H1 (cell line): ENCODE measurements around the gene NR4A2. TPM values are rescaled to one million over a fixed set of nuclear protein-coding genes. Genes with fewer than 3 reads are reported as not detected.

Experiments
- CTCF ChIA-PET: fragments of 300-600 bp; sonication (Branson Sonifier 250); formaldehyde crosslinking; loops from one replicate; lab custom pipeline; 2021; ENCODE audit not compliant: partially characterized antibody; lab: Charles Lee
- POLR2A ChIA-PET: fragments of 300-600 bp; sonication (Branson Sonifier 250); formaldehyde crosslinking; loops from one replicate; lab custom pipeline; 2021; ENCODE audit warnings: inconsistent platforms; ENCODE audit not compliant: partially characterized antibody; lab: Charles Lee
- DNase-seq, 2 experiments: peaks; one replicate each; pipeline versions ENCODE4 v3.0.0 to v3.0.0-alpha.2; 2010 to 2022; ENCODE audit warnings: low spot score in 2 of 2, low read depth in 1 of 2, mixed read lengths in 1 of 2
- FAIRE-seq: peaks from 2 replicates; lab custom pipeline; 2011; peaks lifted over from hg19 to GRCh38; lab: Jason Lieb, UNC
- H2AFZ ChIP-seq: 2 replicates; pipeline ENCODE4 v1.8.1; 2012; ENCODE audit warnings: low read length, inconsistent platforms
- H2AK5ac ChIP-seq: 2 replicates; pipeline ENCODE4 v1.6.1; 2013; ENCODE audit warnings: low read depth, low read length
- H2BK120ac ChIP-seq: replicated peaks from 2 replicates; pipeline ENCODE3; 2013; ENCODE audit warnings: low read depth, low read length, inconsistent platforms
- H2BK12ac ChIP-seq: 2 replicates; pipeline ENCODE4 v1.6.1; 2013; ENCODE audit warnings: low read depth, low read length
- H2BK15ac ChIP-seq: 2 replicates; pipeline ENCODE4 v1.6.1; 2013; ENCODE audit warnings: low read length
- H2BK20ac ChIP-seq: 2 replicates; pipeline ENCODE4 v1.6.1; 2013; ENCODE audit warnings: low read length
- H2BK5ac ChIP-seq: 2 replicates; pipeline ENCODE4 v1.6.1; 2013; ENCODE audit warnings: low read depth, low read length
- H3K14ac ChIP-seq: 2 replicates; pipeline ENCODE4 v1.6.1; 2013; ENCODE audit warnings: inconsistent platforms; ENCODE audit not compliant: insufficient read length
- H3K18ac ChIP-seq: 2 replicates; pipeline ENCODE4 v1.6.1; 2013; ENCODE audit warnings: low read length; ENCODE audit errors: extremely low read depth
- H3K23ac ChIP-seq: 2 replicates; pipeline ENCODE4 v1.6.1; 2013; ENCODE audit warnings: inconsistent platforms; ENCODE audit not compliant: insufficient read length
- H3K23me2 ChIP-seq: 2 replicates; pipeline ENCODE4 v1.6.1; 2013; ENCODE audit warnings: low read depth, low read length
- H3K27ac ChIP-seq: 2 replicates; pipeline ENCODE4 v1.6.1; 2011; ENCODE audit warnings: low read depth, low read length, inconsistent platforms
- H3K27me3 ChIP-seq, 4 experiments: replicated peaks in 1 of 4; 1 replicate in 1 of 4; 2 replicates in 3 of 4; pipeline versions ENCODE4 v1.6.1 to v1.8.1; 2011 to 2013; ENCODE audit warnings: low read length in 3 of 4, mild to moderate bottlenecking in 3 of 4, inconsistent platforms in 2 of 4, mixed read lengths in 2 of 4, moderate library complexity in 1 of 4; ENCODE audit not compliant: control insufficient read depth in 3 of 4, insufficient read depth in 3 of 4; ENCODE audit errors: extremely low read depth in 1 of 4
- H3K36me3 ChIP-seq, 4 experiments: 2 replicates each; pipeline versions ENCODE4 v1.6.1 to v1.8.1; 2011 to 2013; ENCODE audit warnings: mild to moderate bottlenecking in 4 of 4, low read length in 3 of 4, moderate library complexity in 2 of 4, control low read depth in 1 of 4, inconsistent platforms in 1 of 4; ENCODE audit not compliant: insufficient read depth in 4 of 4, control insufficient read depth in 2 of 4
- H3K4ac ChIP-seq: replicated peaks from 2 replicates; pipeline ENCODE3; 2013; ENCODE audit warnings: low read length, low read depth, mixed read lengths, inconsistent platforms; ENCODE audit not compliant: insufficient read length
- H3K4me1 ChIP-seq, 4 experiments: replicated peaks in 1 of 4; 1 replicate in 1 of 4; 2 replicates in 3 of 4; pipeline versions ENCODE4 v1.6.1 to v1.8.1; 2011 to 2013; ENCODE audit warnings: low read length in 3 of 4, inconsistent platforms in 2 of 4, mixed read lengths in 1 of 4; ENCODE audit not compliant: insufficient read depth in 4 of 4, control insufficient read depth in 3 of 4
- H3K4me2 ChIP-seq, 2 experiments: 2 replicates each; pipeline versions ENCODE4 v1.6.1 to v1.8.1; 2011 to 2013; ENCODE audit warnings: low read depth in 2 of 2, low read length in 2 of 2, control low read depth in 1 of 2, inconsistent platforms in 1 of 2, mild to moderate bottlenecking in 1 of 2; ENCODE audit not compliant: insufficient read depth in 1 of 2
- H3K4me3 ChIP-seq, 4 experiments: fragments of 200-600, 300-600 bp in 1 of 4; sonication (generic), shearing (Covaris generic), sonication (Bioruptor Twin) in 1 of 4; 2 replicates each; pipeline versions ENCODE4 v1.5.1 to v1.8.1; 2011 to 2016; ENCODE audit warnings: low read length in 4 of 4, low read depth in 3 of 4, control low read depth in 2 of 4, inconsistent platforms in 2 of 4, mild to moderate bottlenecking in 2 of 4, mixed read lengths in 1 of 4, moderate library complexity in 1 of 4; ENCODE audit not compliant: insufficient read depth in 2 of 4; ENCODE audit errors: extremely low read depth in 1 of 4
- H3K56ac ChIP-seq: replicated peaks from 2 replicates; pipeline ENCODE3; 2013; ENCODE audit warnings: low read depth, mild to moderate bottlenecking, mixed read lengths, low read length, inconsistent platforms; ENCODE audit not compliant: insufficient read length
- H3K79me1 ChIP-seq: 2 replicates; pipeline ENCODE4 v1.6.1; 2013; ENCODE audit warnings: low read depth, low read length, control low read depth
- H3K79me2 ChIP-seq, 2 experiments: 2 replicates each; pipeline versions ENCODE4 v1.6.1 to v1.8.1; 2012 to 2013; ENCODE audit warnings: low read length in 2 of 2, mild to moderate bottlenecking in 2 of 2, inconsistent platforms in 1 of 2; ENCODE audit not compliant: insufficient read depth in 2 of 2, control insufficient read depth in 1 of 2
- H3K9ac ChIP-seq, 4 experiments: replicated peaks in 1 of 4; 1 replicate in 1 of 4; 2 replicates in 3 of 4; pipeline versions ENCODE4 v1.6.1 to v1.8.1; 2011 to 2013; ENCODE audit warnings: low read depth in 3 of 4, low read length in 3 of 4, control low read depth in 2 of 4, mild to moderate bottlenecking in 2 of 4, moderate library complexity in 2 of 4, inconsistent platforms in 1 of 4; ENCODE audit errors: extremely low read depth in 1 of 4
- H3K9me3 ChIP-seq, 2 experiments: 2 replicates each; pipeline versions ENCODE4 v1.6.1 to v1.8.1; 2012 to 2013; ENCODE audit warnings: mild to moderate bottlenecking in 2 of 2, moderate library complexity in 2 of 2, control low read depth in 1 of 2, inconsistent platforms in 1 of 2, low read depth in 1 of 2, low read length in 1 of 2, mixed read lengths in 1 of 2; ENCODE audit not compliant: insufficient read depth in 2 of 2
- H4K20me1 ChIP-seq, 2 experiments: replicated peaks in 1 of 2; 2 replicates each; pipeline versions ENCODE3 to v1.8.1; 2011 to 2013; ENCODE audit warnings: inconsistent platforms in 2 of 2, low read length in 2 of 2, mild to moderate bottlenecking in 1 of 2; ENCODE audit not compliant: insufficient read depth in 2 of 2, control insufficient read depth in 1 of 2
- H4K5ac ChIP-seq: 2 replicates; pipeline ENCODE4 v1.6.1; 2013; ENCODE audit warnings: low read length, low read depth, mixed read lengths, inconsistent platforms; ENCODE audit not compliant: insufficient read length
- H4K8ac ChIP-seq: 2 replicates; pipeline ENCODE4 v1.8.0; 2013; ENCODE audit warnings: mild to moderate bottlenecking, moderate library complexity, low read length, inconsistent platforms; ENCODE audit not compliant: insufficient read depth; ENCODE audit errors: extremely low read depth
- H4K91ac ChIP-seq: replicated peaks from 2 replicates; pipeline ENCODE3; 2013; ENCODE audit warnings: low read length, mixed read lengths, inconsistent platforms; ENCODE audit not compliant: insufficient read length
- CEBPB ChIP-seq: IDR thresholded peaks from 2 replicates; pipeline ENCODE4 v1.6.1; 2012; ENCODE audit warnings: low read depth, low read length
- FOSL1 ChIP-seq: IDR thresholded peaks from 2 replicates; pipeline ENCODE4 v1.6.1; 2011; ENCODE audit warnings: mild to moderate bottlenecking, low read depth, low read length, moderate library complexity; ENCODE audit not compliant: insufficient read depth
- HDAC6 ChIP-seq: IDR thresholded peaks from one replicate; pipeline ENCODE4 v1.7.1; 2012; ENCODE audit warnings: low read depth, mild to moderate bottlenecking, inconsistent platforms, low read length, moderate library complexity
- JUND ChIP-seq: IDR thresholded peaks from 2 replicates; pipeline ENCODE4 v1.6.1; 2011; ENCODE audit warnings: mild to moderate bottlenecking, improper control_type of control experiment, low read length
- KDM4A ChIP-seq: IDR thresholded peaks from one replicate; pipeline ENCODE4 v1.7.1; 2012; ENCODE audit warnings: low read depth, mild to moderate bottlenecking, moderate library complexity, low read length, inconsistent platforms; ENCODE audit not compliant: severe bottlenecking
- KDM5A ChIP-seq: fragments of 200-600 bp; IDR thresholded peaks from 2 replicates; pipeline ENCODE4 v1.7.1; 2012; ENCODE audit warnings: mild to moderate bottlenecking, low read length, inconsistent platforms, mixed read lengths
- MAFK ChIP-seq: IDR thresholded peaks from 2 replicates; pipeline ENCODE4 v1.6.1; 2012; ENCODE audit warnings: low read depth, mild to moderate bottlenecking, improper control_type of control experiment, low read length
- MAX ChIP-seq: IDR thresholded peaks from 2 replicates; pipeline ENCODE4 v1.6.1; 2012; ENCODE audit warnings: inconsistent platforms
- SUZ12 ChIP-seq: fragments of 200-600 bp; sonication (generic); IDR thresholded peaks from 2 replicates; pipeline ENCODE4 v1.6.1; 2012; ENCODE audit warnings: mild to moderate bottlenecking, inconsistent platforms, low read length, moderate library complexity, mixed read lengths
- TAF1 ChIP-seq: IDR thresholded peaks from 2 replicates; pipeline ENCODE4 v1.6.1; 2011; ENCODE audit warnings: mild to moderate bottlenecking, low read depth, low read length
- TCF12 ChIP-seq: IDR thresholded peaks from 2 replicates; pipeline ENCODE4 v1.6.1; 2011; ENCODE audit warnings: low read depth, mild to moderate bottlenecking, low read length
- TEAD4 ChIP-seq: IDR thresholded peaks from 2 replicates; pipeline ENCODE4 v1.6.1; 2012; ENCODE audit warnings: low read depth, low read length, inconsistent platforms, mixed read lengths
- ZNF274 ChIP-seq: IDR thresholded peaks from 2 replicates; pipeline ENCODE4 v1.7.0; 2012; ENCODE audit warnings: low read length, borderline replicate concordance; ENCODE audit errors: extremely low read depth
- WGBS, 2 experiments: shearing (Covaris generic) in 1 of 2; methylation state at CpG; one replicate each; pipeline versions ENCODE4 v1.1.6 to v1.1.7; 2013 to 2015; ENCODE audit warnings: low lambda C conversion rate in 2 of 2, mixed read lengths in 2 of 2, inconsistent platforms in 1 of 2, low coverage in 1 of 2, missing lambda C conversion rate in 1 of 2; ENCODE audit not compliant: insufficient replicate concordance in 2 of 2, insufficient coverage in 1 of 2, insufficient read length in 1 of 2; ENCODE audit errors: extremely low coverage in 1 of 2, missing lambda C conversion rate in 1 of 2; 5-methylcytosine and 5-hydroxymethylcytosine counted together
- polyA plus RNA-seq, 7 experiments: library from polyadenylated mRNA; depleted of rRNA in 3 of 7; stranded (reverse) in 5 of 7; unstranded in 2 of 7; fragments of >200 nt in 5 of 7; fragments of 200-250 nt in 2 of 7; gene quantifications; 1 replicate in 5 of 7; 2 replicates in 1 of 7; 4 replicates in 1 of 7; pipeline versions ENCODE4 v1.2.1 to v1.2.3, GENCODE V29; 2011 to 2013; ENCODE audit warnings: missing spikeins in 2 of 7, mixed read lengths in 2 of 7
- total RNA-seq: library from RNA; stranded (reverse); fragmentation: NEBNext Ultra II Directional; extraction: Animal tissue kit (Norgen Biotek cat#: 25700); gene quantifications from 2 replicates; pipeline ENCODE4 v1.2.1, GENCODE V29; 2021

The NR4A2 gene
- total and polyA plus RNA-seq, 2 of the 8 experiments (the other 6 are each of a cell fraction or from before 2014, with no cell fraction given): 0.15 to 1.7 TPM

- Histone ChIP-seq H3K23ac (no peak overlapping the region), H2BK5ac (no peak overlapping the region), H3K79me2 (no peaks in the 10 kb centered on the region), H3K23me2 (peaks cover 5% of the 10 kb centered on the region; the same call in 1 of the 2 replicates), H3K4me2 (no peak overlapping the region), H3K4ac (no peak overlapping the region), H3K56ac (no peak overlapping the region), H4K91ac (no peak overlapping the region), H3K18ac (no peak overlapping the region), H4K20me1 (no peaks in the 10 kb centered on the region), H2AFZ (no peak overlapping the region), H2BK20ac (no peak overlapping the region), H4K5ac (no peak overlapping the region), H3K27ac (no peak overlapping the region), H3K4me3 (no peak overlapping the region), H2BK12ac (no peak overlapping the region), H3K9ac (no peak overlapping the region), H3K9me3 (no peaks in the 10 kb centered on the region), H2AK5ac (no peak overlapping the region), H2BK120ac (no peak overlapping the region), H3K79me1 (no peaks in the 10 kb centered on the region), H3K27me3 (peaks cover 1 to 12% (median 7%) of the 10 kb centered on the region in 4 experiments; a peak in 4 of 7 replicates), H3K36me3 (no peaks in the 10 kb centered on the region), H2BK15ac (no peak overlapping the region), H4K8ac (no peak overlapping the region), H3K4me1 (no peaks in the 10 kb centered on the region; a peak in 1 of 7 replicates), H3K14ac (no peak overlapping the region)
- TF ChIP-seq SUZ12 (no peak), TCF12 (no peak), MAX (no peak), HDAC6 (no peak), TAF1 (no peak), FOSL1 (no peak), TEAD4 (no peak), ZNF274 (no peak), CEBPB (no peak), KDM5A (no peak), JUND (no peak), MAFK (no peak), KDM4A (no peak)
- no peak for FAIRE-seq
- CTCF ChIA-PET: interaction anchor here (2.8 kb wide), 1 partner anchor 9 kb away, joined by 14 read pairs; no protein-coding TSS in a partner anchor
- DNase-seq: no peak
- POLR2A ChIA-PET: interaction anchor here (1.9 kb wide), 1 partner anchor 10 kb away, joined by 9 read pairs; no protein-coding TSS in a partner anchor
- 82% methylated on average over 2 of the region's 2 CpGs; no CpG with 5 or more reads in 1 of the 2 experiments for WGBS, 2 experiments
Measured at GRCh38 chr2:156343940-156344301, 11.4 kb upstream of the NR4A2 start.
